PC-9 (cell line): ENCODE measurements around the gene CLEC18A. TPM values are rescaled to one million over a fixed set of nuclear protein-coding genes. Genes with fewer than 3 reads are reported as not detected.
A peak's percentile ranks its signal among the peaks of the same experiment; 100 is the strongest.
"Not testable (repeated sequence)": the region's sequence is repeated elsewhere in the genome, so short reads cannot be mapped to it uniquely, and the experiment has no call there.

Source experiments
- BruUV-seq: library from RNA; stranded (reverse); fragments of 400-500 nt; replicated peaks from 2 replicates; lab custom pipeline; 2021; lab: Mats Ljungman, UMichigan
- CTCF ChIA-PET: fragments of 300-600 bp; sonication (Branson Sonifier 250); formaldehyde crosslinking; loops from one replicate; lab custom pipeline; 2022; ENCODE audit warnings: antibody characterized with exemption; lab: Charles Lee
- POLR2A ChIA-PET: fragments of 300-600 bp; sonication (Branson Sonifier 250); formaldehyde crosslinking; loops from one replicate; lab custom pipeline; 2022; ENCODE audit warnings: antibody characterized with exemption; ENCODE audit not compliant: unreplicated experiment; lab: Charles Lee
- DNase-seq, 2 experiments: peaks; one replicate each; pipeline versions ENCODE4 v3.0.0 to v3.0.0-alpha.2; 2015 to 2022; ENCODE audit warnings: mixed read lengths in 1 of 2
- H2AFZ ChIP-seq: fragments of 200-600 bp; sonication (generic); 2 replicates; pipeline ENCODE4 v1.8.1; 2017; ENCODE audit warnings: antibody characterized with exemption
- H3F3A ChIP-seq: fragments of 200-600 bp; sonication (generic); 2 replicates; pipeline ENCODE4 v1.8.1; 2017; ENCODE audit warnings: antibody characterized with exemption, mild to moderate bottlenecking, low read depth; ENCODE audit not compliant: insufficient read depth
- H3K27ac ChIP-seq: fragments of 200-600 bp; sonication (generic); 2 replicates; pipeline ENCODE4 v1.6.1; 2016; ENCODE audit warnings: mixed run types
- H3K27me3 ChIP-seq: fragments of 200-600 bp; sonication (generic); 2 replicates; pipeline ENCODE4 v1.6.1; 2016; ENCODE audit warnings: low read depth, mixed run types; ENCODE audit not compliant: insufficient read depth
- H3K36me3 ChIP-seq: fragments of 200-600 bp; sonication (generic); 2 replicates; pipeline ENCODE4 v1.6.1; 2016; ENCODE audit warnings: low read depth, mixed run types
- H3K4me1 ChIP-seq: fragments of 200-600 bp; sonication (generic); replicated peaks from 2 replicates; pipeline ENCODE4 v1.6.1; 2016; ENCODE audit warnings: mixed run types; ENCODE audit not compliant: insufficient read depth
- H3K4me2 ChIP-seq: fragments of 200-600 bp; sonication (generic); 2 replicates; pipeline ENCODE4 v1.6.1; 2017; ENCODE audit warnings: mixed run types
- H3K4me3 ChIP-seq: fragments of 200-600 bp; sonication (generic); 2 replicates; pipeline ENCODE4 v1.6.1; 2016; ENCODE audit warnings: mixed run types
- H3K79me2 ChIP-seq: fragments of 200-600 bp; sonication (generic); 2 replicates; pipeline ENCODE4 v1.6.1; 2017; ENCODE audit warnings: low read depth, mixed run types
- H3K9me2 ChIP-seq: fragments of 200-600 bp; sonication (generic); 2 replicates; pipeline ENCODE4 v1.8.1; 2017; ENCODE audit warnings: mild to moderate bottlenecking; ENCODE audit not compliant: insufficient read depth
- H3K9me3 ChIP-seq: fragments of 200-600 bp; sonication (generic); 2 replicates; pipeline ENCODE4 v1.8.1; 2016; ENCODE audit warnings: low read depth; ENCODE audit not compliant: insufficient read depth
- H4K20me1 ChIP-seq: fragments of 200-600 bp; sonication (generic); 2 replicates; pipeline ENCODE4 v1.8.1; 2017; ENCODE audit not compliant: insufficient read depth
- intact Hi-C: fragments of 100-400 bp; cut with micrococcal nuclease; formaldehyde crosslinking; loops from one replicate; pipeline ENCODE4 v1.10.0; 2022; ENCODE audit not compliant: unreplicated experiment
- total RNA-seq: library from RNA; stranded (reverse); gene quantifications from 2 replicates; pipeline ENCODE4 v1.2.3, GENCODE V29; 2021

Gene CLEC18A
- total RNA-seq, 1 experiment from 2014 or later = 1.3 TPM

DNA sequence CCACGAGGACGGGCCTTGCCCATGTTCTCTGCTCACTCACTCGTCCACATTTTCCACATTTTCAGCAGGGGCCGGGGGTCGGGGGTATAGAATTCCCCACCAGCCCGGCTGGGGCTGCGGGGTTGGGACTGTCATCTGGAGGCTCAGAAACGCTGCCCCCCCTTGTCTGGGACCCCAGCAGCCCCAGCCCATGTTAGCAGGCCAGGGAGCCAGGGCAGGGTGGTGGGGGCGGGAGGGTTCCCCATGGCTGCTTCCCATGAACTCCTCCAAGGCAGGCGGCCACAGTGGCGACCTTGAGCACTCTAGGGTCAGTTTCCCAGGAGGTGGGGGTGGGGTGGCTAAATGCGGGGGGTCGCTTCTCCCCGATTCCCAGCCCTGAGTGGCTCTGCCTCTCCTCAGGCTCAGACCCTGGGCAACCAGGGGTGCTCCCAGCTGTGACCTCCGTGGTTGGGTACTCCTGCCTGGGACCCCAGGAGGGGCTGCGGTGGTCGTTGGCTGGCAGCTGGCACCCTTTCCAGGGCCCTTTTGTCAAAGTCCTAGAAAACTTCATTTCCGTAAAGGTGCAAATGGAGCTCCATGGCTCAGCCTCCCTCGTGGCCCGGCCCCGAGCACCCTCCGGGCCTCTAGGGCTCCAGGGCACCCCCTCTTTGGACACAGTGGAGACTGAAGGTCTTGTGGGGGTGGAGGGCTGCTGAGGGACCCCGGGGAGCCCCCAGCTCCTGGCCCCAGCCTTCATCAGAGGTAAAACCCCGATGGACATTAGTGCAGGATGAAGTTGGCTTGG lies 1.6 kb downstream of the CLEC18A start:
- H3K36me3 ChIP-seq, H3K4me1 ChIP-seq, BruUV-seq, H2AFZ ChIP-seq, H3K79me2 ChIP-seq, H3K9me3 ChIP-seq, CTCF ChIA-PET, H3K27me3 ChIP-seq, DNase-seq, POLR2A ChIA-PET, H4K20me1 ChIP-seq, H3K4me2 ChIP-seq, H3F3A ChIP-seq, H3K4me3 ChIP-seq, intact Hi-C loops, H3K9me2 ChIP-seq, H3K27ac ChIP-seq: not testable (repeated sequence)

DNA sequence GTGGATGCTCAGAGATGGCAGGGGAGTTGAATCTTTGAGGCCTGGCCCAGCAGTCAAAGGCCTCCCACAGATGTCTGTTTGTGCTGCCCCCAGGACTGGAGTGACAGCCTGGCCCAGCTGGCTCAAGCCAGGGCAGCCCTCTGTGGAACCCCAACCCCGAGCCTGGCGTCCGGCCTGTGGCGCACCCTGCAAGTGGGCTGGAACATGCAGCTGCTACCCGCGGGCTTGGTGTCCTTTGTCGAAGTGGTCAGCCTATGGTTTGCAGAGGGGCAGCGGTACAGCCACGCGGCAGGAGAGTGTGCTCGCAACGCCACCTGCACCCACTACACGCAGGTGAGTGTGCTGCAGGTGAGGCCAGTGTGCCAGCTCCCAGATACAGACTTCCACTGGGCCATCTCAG lies 3.1 kb downstream of the CLEC18A start:
- H2AFZ ChIP-seq, H3K4me3 ChIP-seq, H3K27me3 ChIP-seq, H3K4me2 ChIP-seq, H3K9me3 ChIP-seq, H3K27ac ChIP-seq, H3K36me3 ChIP-seq, H3K79me2 ChIP-seq, H3K4me1 ChIP-seq, H4K20me1 ChIP-seq, BruUV-seq, H3F3A ChIP-seq, DNase-seq, intact Hi-C loops, CTCF ChIA-PET, H3K9me2 ChIP-seq, POLR2A ChIA-PET: not testable (repeated sequence)

GRCh38 chr16:69963312-69963711 lies 12.2 kb downstream of the CLEC18A start:
- DNase-seq, CTCF ChIA-PET, H3K9me2 ChIP-seq, H3K27me3 ChIP-seq, H3K79me2 ChIP-seq, H3K27ac ChIP-seq, H3K4me1 ChIP-seq, H3K4me3 ChIP-seq, H3K36me3 ChIP-seq, H3K9me3 ChIP-seq, H2AFZ ChIP-seq, H3K4me2 ChIP-seq, POLR2A ChIA-PET, H4K20me1 ChIP-seq, H3F3A ChIP-seq, intact Hi-C loops, BruUV-seq: not testable (repeated sequence)

GRCh38 chr16:69964960-69965660 lies 14.0 kb downstream of the CLEC18A start:
- H3K36me3 ChIP-seq, H3K4me1 ChIP-seq, H3K9me3 ChIP-seq, H3K27ac ChIP-seq, POLR2A ChIA-PET, H4K20me1 ChIP-seq, CTCF ChIA-PET, H3K9me2 ChIP-seq, intact Hi-C loops, H3K4me2 ChIP-seq, H3K79me2 ChIP-seq, H3K27me3 ChIP-seq, H2AFZ ChIP-seq, BruUV-seq, H3K4me3 ChIP-seq, H3F3A ChIP-seq: not testable (repeated sequence)
- peak in 1 of 2 experiments; percentile 73 for DNase-seq

GRCh38 chr16:69965661-69966054 lies 14.5 kb downstream of the CLEC18A start:
- H3K27ac ChIP-seq, DNase-seq, H3K36me3 ChIP-seq, H3K79me2 ChIP-seq, H4K20me1 ChIP-seq, POLR2A ChIA-PET, H3K4me2 ChIP-seq, H3F3A ChIP-seq, CTCF ChIA-PET, H3K4me1 ChIP-seq, H3K9me3 ChIP-seq, H3K4me3 ChIP-seq, H2AFZ ChIP-seq, BruUV-seq, H3K27me3 ChIP-seq, intact Hi-C loops, H3K9me2 ChIP-seq: not testable (repeated sequence)

- H3K4me1 ChIP-seq, H3K4me2 ChIP-seq, POLR2A ChIA-PET, DNase-seq, H3K27ac ChIP-seq, H3K9me3 ChIP-seq, H3K36me3 ChIP-seq, H3F3A ChIP-seq, H4K20me1 ChIP-seq, intact Hi-C loops, H3K4me3 ChIP-seq, CTCF ChIA-PET, BruUV-seq, H3K27me3 ChIP-seq, H3K9me2 ChIP-seq, H2AFZ ChIP-seq, H3K79me2 ChIP-seq: not testable (repeated sequence)
Measured at GRCh38 chr16:69967688-69968087, 16.6 kb downstream of the CLEC18A start.

DNA sequence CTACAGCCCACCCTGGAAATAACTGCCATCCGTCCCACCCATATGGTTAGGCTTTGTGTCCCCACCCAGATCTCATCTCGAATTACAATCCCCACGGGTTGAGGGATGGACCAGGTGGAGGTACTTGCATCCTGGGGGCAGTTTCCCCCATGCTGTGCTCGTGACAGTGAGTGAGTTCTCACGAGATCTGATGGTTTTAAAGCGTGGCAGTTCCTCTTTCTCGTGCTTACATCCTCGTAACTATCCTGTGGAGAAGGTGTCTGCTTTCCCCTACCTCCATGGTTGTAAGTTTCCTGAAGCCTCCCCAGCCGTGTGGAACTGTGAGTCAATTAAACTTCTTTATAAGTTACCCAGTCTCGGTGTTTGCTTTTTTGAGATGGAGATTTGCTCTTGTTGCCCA lies 17.0 kb downstream of the CLEC18A start:
- BruUV-seq, H2AFZ ChIP-seq, H3K27ac ChIP-seq, H4K20me1 ChIP-seq, H3K4me1 ChIP-seq, H3K36me3 ChIP-seq, H3K4me3 ChIP-seq, CTCF ChIA-PET, H3K9me2 ChIP-seq, H3K4me2 ChIP-seq, POLR2A ChIA-PET, DNase-seq, H3K27me3 ChIP-seq, intact Hi-C loops, H3F3A ChIP-seq, H3K9me3 ChIP-seq, H3K79me2 ChIP-seq: not testable (repeated sequence)
